PC-3 (cell line): ENCODE measurements around the gene CDK4.

Source experiments
- CTCF ChIP-seq: fragments of 300-600 bp; sonication (generic); conservative IDR thresholded peaks from 2 replicates; pipeline ENCODE4 v1.5.1; 2017; ENCODE audit warnings: antibody characterized with exemption, low read depth, mild to moderate bottlenecking, low read length
- EZH2 ChIP-seq: fragments of 300-600 bp; sonication (generic); IDR thresholded peaks from one replicate; pipeline ENCODE4 v1.6.1; 2017; ENCODE audit warnings: antibody characterized with exemption, mild to moderate bottlenecking, low read length; ENCODE audit not compliant: unreplicated experiment

- TF ChIP-seq CTCF (no peak), EZH2 (no peak)
Observed at GRCh38 chr12:57797933-57798332, 45.8 kb upstream of the CDK4 start.
